BE2C (cell line): ENCODE results near the gene RBM5.

Source experiments
- DNase-seq: peaks from one replicate; pipeline ENCODE4 v3.0.0-alpha.2; 2020
- H3K27me3 ChIP-seq: fragments of 250-450 bp; sonication (Bioruptor Pico); 2 replicates; pipeline ENCODE4 v1.5.1; 2020; ENCODE audit warnings: mild to moderate bottlenecking
- H3K36me3 ChIP-seq: fragments of 250-450 bp; sonication (Bioruptor Pico); 2 replicates; pipeline ENCODE4 v1.5.1; 2020; ENCODE audit warnings: mild to moderate bottlenecking
- H3K4me1 ChIP-seq: fragments of 250-450 bp; sonication (Bioruptor Pico); 2 replicates; pipeline ENCODE4 v1.5.1; 2020
- H3K4me3 ChIP-seq: 2 replicates; pipeline ENCODE4 v1.5.1; 2011; ENCODE audit warnings: low read depth, low read length
- H3K9me3 ChIP-seq: fragments of 250-450 bp; sonication (Bioruptor Pico); 2 replicates; pipeline ENCODE4 v1.5.1; 2020
- CTCF ChIP-seq: IDR thresholded peaks from 2 replicates; pipeline ENCODE4 v1.5.1; 2012; ENCODE audit warnings: mild to moderate bottlenecking, low read depth, low read length

RBM5 gene

DNA sequence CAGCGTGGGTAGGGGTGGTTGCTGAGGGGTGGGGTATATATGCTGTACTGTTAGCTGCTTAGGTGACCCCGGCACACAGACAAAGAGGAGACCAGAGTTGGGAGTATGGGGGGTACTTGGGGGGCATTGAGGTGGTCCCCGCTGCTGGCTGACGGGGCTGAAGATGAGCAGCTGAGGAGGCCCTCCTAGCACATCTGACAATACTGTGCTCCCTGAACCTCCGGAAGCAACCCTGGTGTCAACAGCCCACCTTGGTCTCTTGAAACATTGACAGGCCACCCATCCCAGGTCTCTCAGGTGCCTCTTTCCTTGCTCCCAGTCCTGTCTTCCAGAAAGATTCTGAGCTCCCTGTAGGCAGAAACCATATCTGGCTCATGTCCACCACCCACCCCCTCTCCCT is 47.2 kb downstream of the RBM5 start:
- DNase-seq = no peak
- Histone ChIP-seq H3K4me1 (peaks cover 24% of the 10 kb centered on the region), H3K27me3 (no peaks in the 10 kb centered on the region), H3K36me3 (no peaks in the 10 kb centered on the region), H3K4me3 (no peak overlapping the region), H3K9me3 (no peaks in the 10 kb centered on the region)
- TF ChIP-seq CTCF = no peak

DNA sequence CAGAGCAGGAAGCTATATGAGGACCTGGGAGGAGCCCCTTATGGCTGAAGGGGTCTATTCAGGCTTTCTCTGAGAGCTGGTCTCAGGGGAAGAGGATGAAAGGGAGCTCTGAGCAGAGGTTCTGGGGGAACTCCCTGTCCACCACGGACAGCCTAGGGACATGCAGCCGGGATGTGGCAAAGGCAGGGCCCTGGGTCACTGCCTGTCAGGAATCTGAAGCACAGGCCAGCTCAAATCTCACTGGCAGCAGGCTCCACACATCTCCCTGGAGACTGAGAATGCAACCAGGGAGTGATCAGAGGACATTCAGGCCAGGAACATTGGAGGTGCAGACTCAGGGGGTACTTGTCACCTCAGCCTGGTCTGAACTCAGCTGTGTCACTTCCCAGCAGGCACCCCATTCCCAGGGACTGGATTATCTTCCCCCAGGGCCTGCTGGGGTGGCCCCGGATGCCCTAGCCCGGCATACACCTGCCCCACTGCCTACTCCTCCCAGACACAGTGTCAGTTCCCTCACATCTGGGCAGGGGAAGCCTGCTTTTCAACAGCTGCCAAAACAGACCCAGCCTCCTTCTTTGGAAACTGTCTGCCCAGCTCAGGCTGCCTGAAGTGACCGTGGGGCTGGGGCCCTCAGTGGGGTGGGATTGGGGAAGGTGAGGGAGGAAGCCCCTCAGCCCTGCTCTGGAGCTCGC is 48.1 kb downstream of the RBM5 start:
- no peak for TF ChIP-seq CTCF
- H3K27me3 ChIP-seq = no peaks in the 10 kb centered on the region
- no peak for DNase-seq
- H3K9me3 ChIP-seq = no peaks in the 10 kb centered on the region
- no peaks in the 10 kb centered on the region for H3K36me3 ChIP-seq
- peaks cover 24% of the 10 kb centered on the region for H3K4me1 ChIP-seq
- H3K4me3 ChIP-seq = no peak overlapping the region

DNA sequence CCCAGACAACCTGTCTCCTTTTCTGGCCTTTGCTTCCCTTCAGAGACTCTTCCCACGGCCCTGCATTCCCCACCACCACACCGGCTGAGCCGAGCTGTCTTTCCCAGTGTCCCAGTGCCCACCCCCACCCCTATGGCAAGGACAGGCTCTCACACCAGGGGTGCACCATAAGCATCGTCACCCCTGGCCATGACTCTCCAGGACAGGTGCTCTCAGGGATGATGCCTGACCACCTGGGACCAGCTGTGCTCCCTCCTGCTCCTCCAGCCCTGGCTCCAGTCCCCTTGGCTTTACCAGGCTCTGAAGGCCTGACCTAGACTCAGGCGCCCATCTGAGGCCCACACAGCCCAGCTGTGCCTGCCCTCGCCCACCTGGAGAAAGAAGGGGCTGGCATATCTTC is 48.8 kb downstream of the RBM5 start:
- H3K4me1 ChIP-seq = peaks cover 24% of the 10 kb centered on the region
- H3K4me3 ChIP-seq = no peak overlapping the region
- no peaks in the 10 kb centered on the region for H3K36me3 ChIP-seq
- no peak for TF ChIP-seq CTCF
- no peaks in the 10 kb centered on the region for H3K9me3 ChIP-seq
- no peaks in the 10 kb centered on the region for H3K27me3 ChIP-seq
- no peak for DNase-seq

GRCh38 chr3:50138266-50139200 is 49.8 kb downstream of the RBM5 start:
- Histone ChIP-seq H3K36me3 (no peaks in the 10 kb centered on the region), H3K9me3 (no peaks in the 10 kb centered on the region), H3K4me1 (peaks cover 24% of the 10 kb centered on the region), H3K27me3 (no peaks in the 10 kb centered on the region), H3K4me3 (no peak overlapping the region)
- TF ChIP-seq CTCF = no peak
- DNase-seq = no peak

- Histone ChIP-seq H3K4me1 (peaks cover 24% of the 10 kb centered on the region), H3K9me3 (no peaks in the 10 kb centered on the region), H3K27me3 (no peaks in the 10 kb centered on the region), H3K4me3 (no peak overlapping the region), H3K36me3 (no peaks in the 10 kb centered on the region)
- DNase-seq = no peak
- TF ChIP-seq CTCF = no peak
Observed at GRCh38 chr3:50139308-50139707, 50.6 kb downstream of the RBM5 start.
